ENCODE data around the gene SULT1C2.

SULT1C2 gene

GRCh38 chr2:108297436-108298141 lies 8.9 kb downstream of the SULT1C2 start:
- no peak for DNase-seq

GRCh38 chr2:108301558-108301957 lies 12.9 kb downstream of the SULT1C2 start:
- DNase-seq, result no peak

- no peak for DNase-seq
Measured at GRCh38 chr2:108304975-108305374, 16.3 kb downstream of the SULT1C2 start.

GRCh38 chr2:108305901-108306300 lies 17.2 kb downstream of the SULT1C2 start:
- DNase-seq, result no peak

GRCh38 chr2:108309903-108310302 lies 21.2 kb downstream of the SULT1C2 start:
- no peak for DNase-seq

GRCh38 chr2:108314586-108315296 lies 26.0 kb downstream of the SULT1C2 start:
- DNase-seq, result no peak

GRCh38 chr2:108315444-108315934 lies 26.8 kb downstream of the SULT1C2 start:
- DNase-seq, result no peak

GRCh38 chr2:108316033-108316432 lies 27.3 kb downstream of the SULT1C2 start:
- no peak for DNase-seq

GRCh38 chr2:108316461-108317258 lies 28.0 kb downstream of the SULT1C2 start:
- no peak for DNase-seq

- DNase-seq, result no peak
Measured at GRCh38 chr2:108320326-108320922, 31.7 kb downstream of the SULT1C2 start.

GRCh38 chr2:108323619-108324018 lies 34.9 kb downstream of the SULT1C2 start:
- DNase-seq, result no peak

GRCh38 chr2:108324531-108325255 lies 36.0 kb downstream of the SULT1C2 start:
- DNase-seq, result no peak

GRCh38 chr2:108325756-108326155 lies 37.1 kb downstream of the SULT1C2 start:
- no peak for DNase-seq

GRCh38 chr2:108329771-108330170 lies 41.1 kb downstream of the SULT1C2 start:
- no peak for DNase-seq

- no peak for DNase-seq
Measured at GRCh38 chr2:108330979-108331378, 42.3 kb downstream of the SULT1C2 start.

GRCh38 chr2:108345951-108346350 lies 57.3 kb downstream of the SULT1C2 start:
- DNase-seq, result no peak

GRCh38 chr2:108346827-108347226 lies 58.1 kb downstream of the SULT1C2 start:
- no peak for DNase-seq

- DNase-seq, result no peak
Measured at GRCh38 chr2:108347786-108348185, 59.1 kb downstream of the SULT1C2 start.

GRCh38 chr2:108348816-108349570 lies 60.3 kb downstream of the SULT1C2 start:
- no peak for DNase-seq

GRCh38 chr2:108349571-108349928 lies 60.9 kb downstream of the SULT1C2 start:
- no peak for DNase-seq

- DNase-seq, result no peak
Measured at GRCh38 chr2:108351889-108352288, 63.2 kb downstream of the SULT1C2 start.

- DNase-seq, result no peak
Measured at GRCh38 chr2:108354136-108354535, 65.4 kb downstream of the SULT1C2 start.

All from NCI-H1436 treated with DMSO at 0.1 percent for 48 hours (cell line).